ENCODE results near the gene RELT.

Gene RELT

DNA sequence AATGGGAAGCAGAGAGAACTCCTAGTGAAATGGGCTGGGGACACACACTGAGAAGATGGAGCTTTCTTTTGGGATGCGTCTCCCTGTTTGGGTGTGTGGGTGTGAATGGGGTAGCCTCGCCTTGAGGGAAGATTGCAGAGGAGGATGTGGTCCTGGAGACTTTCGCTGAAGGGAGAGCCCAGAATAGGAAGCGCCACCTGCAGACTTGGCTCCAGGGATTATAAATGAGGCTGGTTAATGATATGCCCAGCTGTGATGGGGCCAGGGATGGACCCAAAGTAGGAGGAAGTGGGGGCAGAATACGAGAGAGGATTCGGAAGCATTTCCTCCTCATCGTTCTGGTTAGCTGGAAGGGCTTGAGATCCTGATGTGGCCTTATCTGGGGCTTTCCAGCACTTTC, 13.7 kb downstream of the RELT start:
- DNase-seq (ENCODE audit: low read depth in 2 of 3, low spot score in 1 of 3) = no peak

DNA sequence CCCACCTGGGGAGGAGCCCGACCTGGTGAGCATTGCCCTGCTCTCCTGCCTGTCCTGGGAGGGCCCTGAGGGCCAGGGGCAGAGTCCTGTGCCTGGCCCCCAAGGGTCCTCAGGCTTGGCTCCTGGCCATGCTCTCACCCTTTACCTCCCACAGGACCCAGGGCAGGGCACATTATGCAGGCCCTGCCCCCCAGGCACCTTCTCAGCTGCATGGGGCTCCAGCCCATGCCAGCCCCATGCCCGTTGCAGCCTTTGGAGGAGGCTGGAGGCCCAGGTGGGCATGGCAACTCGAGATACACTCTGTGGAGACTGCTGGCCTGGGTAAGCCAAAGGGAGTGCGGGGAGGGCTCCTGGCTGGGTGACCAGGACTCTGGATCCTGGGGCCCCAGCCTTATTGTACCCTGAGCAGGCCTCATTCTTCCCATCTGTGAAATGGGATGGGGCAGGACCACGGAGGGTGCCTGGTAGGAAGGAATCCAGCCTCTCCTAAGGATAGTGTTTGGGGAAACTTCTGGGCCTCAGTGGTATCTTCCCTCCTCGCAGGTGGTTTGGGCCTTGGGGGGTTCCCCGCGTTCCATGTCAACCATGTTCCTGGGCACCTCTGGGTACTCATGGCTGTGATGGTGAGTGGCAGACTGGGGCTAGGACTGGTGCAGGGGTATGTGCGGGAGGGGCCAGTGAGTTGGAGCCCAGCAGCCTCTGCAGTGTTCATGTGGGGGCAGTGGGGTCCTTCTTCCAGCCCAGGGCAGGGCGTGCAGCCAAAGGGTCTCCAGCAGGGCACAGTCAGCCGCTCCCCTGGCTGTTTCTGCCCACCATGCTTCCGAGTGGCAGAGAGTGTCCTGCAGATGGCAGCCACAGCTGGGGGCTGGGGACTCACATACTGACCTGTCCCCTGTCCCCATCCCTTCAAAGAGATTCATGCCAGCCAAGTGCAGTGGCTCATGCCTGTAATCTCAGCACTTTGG, 14.7 kb downstream of the RELT start:
- no peak for DNase-seq (ENCODE audit: low read depth in 2 of 3, low spot score in 1 of 3)

DNA sequence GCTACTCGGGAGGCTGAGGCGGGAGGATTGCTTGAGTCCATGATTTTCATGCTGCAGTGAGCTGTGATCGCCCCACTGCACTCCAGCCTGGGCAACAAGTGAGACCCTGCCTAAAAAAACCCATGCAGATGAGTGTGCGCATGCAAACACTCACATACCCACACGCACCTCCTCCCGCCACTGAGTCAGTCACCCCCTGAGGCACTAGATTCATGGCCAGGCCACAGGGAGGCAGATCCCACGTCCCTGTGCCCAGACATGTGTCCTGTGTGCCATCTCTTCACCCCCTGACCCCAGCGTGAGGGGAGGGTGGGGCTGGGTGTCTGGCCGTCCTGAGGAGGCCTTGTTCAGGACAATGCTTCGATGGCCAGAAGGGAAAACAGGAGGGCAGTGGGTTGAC, 15.5 kb downstream of the RELT start:
- no peak for DNase-seq (ENCODE audit: low read depth in 2 of 3, low spot score in 1 of 3)

DNA sequence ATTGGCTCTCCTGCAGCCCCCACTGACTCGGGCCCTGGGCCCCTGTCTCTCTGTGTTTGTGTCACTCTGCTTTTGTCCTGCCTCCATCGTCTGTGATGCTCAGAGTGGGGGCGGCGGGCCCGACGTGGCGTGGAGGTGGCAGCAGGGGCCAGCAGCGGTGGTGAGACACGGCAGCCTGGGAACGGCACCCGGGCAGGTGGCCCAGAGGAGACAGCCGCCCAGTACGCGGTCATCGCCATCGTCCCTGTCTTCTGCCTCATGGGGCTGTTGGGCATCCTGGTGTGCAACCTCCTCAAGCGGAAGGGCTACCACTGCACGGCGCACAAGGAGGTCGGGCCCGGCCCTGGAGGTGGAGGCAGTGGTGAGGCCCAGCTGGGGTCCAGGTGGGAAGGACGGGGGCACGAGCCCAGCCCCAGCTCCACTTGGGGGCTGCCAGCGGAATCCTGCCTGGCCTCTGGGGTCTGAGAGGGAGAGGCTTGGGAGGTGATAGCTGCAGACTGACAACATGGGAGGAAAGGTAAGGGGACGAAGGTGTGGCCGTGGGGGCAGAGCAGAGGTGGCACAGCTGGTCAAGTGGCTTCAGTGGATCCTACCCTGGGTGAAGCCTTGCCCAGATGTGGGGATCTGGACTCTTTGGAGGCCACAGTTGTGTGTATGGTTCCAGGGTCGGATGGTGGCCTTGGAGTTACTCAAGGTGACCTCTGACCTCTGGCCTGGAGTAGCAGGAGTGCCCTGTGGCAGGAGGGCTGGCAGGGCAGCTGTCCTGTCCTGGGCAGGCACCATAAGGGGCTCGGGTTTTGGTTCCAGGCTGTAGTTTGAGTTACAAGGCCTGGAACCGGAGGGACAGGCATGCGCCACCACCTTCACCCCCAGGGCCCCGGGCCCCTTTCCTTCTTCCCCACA, 16.2 kb downstream of the RELT start:
- DNase-seq (ENCODE audit: low read depth in 2 of 3, low spot score in 1 of 3) = no peak

DNA sequence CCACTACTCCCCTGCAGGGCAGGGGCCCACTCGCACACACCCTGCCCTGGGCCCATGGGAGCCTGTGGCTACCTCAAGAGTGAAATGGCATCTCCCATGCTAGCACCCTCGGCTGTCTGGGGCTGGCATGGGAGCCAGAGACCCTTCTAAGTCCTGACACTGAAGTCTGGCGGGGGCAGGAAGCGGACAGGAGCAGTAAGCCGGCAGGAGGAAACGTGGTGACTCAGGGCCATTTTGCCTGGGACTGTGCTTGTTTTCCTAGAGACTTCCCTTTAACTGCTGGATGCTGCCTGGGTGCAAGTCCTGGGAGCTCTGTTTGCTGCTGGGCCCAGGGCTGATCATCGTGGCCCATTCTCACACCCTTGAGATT, 16.8 kb downstream of the RELT start:
- DNase-seq (ENCODE audit: low read depth in 2 of 3, low spot score in 1 of 3) = no peak

DNA sequence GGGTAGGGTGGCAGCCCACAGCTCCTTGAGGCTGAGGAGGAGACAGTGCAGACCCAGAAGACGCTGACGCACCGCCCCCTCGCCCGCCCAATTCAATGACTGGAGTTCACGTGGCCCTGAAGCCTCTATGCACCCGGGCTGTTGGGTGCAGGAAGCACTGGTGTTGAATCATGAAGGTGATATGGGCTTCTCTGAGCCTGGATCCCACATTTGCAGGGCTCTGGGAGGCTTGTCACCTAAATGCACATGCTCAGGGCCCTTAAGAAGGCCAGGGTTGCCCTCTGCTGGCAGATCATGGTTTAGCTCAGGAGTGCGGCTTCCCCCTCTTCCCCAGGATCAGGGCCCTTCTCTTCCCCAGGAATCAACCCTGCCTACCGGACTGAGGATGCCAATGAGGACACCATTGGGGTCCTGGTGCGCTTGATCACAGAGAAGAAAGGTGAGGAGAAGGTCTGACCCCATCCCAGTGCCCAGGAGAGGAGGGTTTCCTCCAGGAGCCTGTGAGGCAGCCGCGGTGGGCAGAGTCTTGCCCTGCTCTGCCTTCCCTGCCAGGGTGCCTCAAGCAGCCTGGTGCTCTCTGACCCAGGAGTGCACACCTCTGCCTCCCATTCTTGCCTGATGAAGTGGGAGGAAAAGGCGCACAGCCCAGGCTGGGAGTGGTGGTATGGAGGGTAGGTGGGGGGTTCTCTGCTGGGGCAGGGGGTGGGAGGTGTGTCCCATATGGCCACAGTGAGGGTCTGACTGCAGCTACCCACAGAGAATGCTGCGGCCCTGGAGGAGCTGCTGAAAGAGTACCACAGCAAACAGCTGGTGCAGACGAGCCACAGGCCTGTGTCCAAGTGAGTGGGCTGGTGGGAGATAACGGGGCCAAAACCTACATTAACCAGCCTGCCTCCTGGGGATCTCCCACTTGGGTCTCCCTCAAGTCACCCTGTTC, 17.5 kb downstream of the RELT start:
- DNase-seq (ENCODE audit: low read depth in 2 of 3, low spot score in 1 of 3) = peak; percentile 32 to 54 (median 36)

DNA sequence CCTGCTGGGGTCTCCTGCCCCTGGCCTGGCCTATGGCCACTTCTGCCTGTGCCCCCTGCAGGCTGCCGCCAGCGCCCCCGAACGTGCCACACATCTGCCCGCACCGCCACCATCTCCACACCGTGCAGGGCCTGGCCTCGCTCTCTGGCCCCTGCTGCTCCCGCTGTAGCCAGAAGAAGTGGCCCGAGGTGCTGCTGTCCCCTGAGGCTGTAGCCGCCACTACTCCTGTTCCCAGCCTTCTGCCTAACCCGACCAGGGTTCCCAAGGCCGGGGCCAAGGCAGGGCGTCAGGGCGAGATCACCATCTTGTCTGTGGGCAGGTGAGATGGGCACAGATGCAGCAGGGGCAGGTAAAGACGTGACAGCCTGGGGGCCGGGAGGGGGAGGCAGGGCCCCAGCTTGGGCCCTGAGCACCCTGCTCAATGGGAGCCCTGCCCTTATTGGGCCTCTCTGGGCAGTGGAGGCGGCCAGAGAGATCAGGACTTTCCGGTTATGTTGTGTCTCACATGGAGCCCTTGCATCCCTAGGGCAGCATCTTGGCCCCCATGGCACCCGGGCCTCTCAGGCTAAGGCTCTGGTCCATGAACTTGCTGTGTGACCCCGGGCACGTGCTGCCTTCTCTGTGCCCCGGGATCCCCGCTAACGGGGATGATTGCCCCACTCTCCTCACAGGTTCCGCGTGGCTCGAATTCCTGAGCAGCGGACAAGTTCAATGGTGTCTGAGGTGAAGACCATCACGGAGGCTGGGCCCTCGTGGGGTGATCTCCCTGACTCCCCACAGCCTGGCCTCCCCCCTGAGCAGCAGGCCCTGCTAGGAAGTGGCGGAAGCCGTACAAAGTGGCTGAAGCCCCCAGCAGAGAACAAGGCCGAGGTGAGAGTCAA, 18.5 kb downstream of the RELT start:
- DNase-seq (ENCODE audit: low read depth in 2 of 3, low spot score in 1 of 3) = no peak

DNA sequence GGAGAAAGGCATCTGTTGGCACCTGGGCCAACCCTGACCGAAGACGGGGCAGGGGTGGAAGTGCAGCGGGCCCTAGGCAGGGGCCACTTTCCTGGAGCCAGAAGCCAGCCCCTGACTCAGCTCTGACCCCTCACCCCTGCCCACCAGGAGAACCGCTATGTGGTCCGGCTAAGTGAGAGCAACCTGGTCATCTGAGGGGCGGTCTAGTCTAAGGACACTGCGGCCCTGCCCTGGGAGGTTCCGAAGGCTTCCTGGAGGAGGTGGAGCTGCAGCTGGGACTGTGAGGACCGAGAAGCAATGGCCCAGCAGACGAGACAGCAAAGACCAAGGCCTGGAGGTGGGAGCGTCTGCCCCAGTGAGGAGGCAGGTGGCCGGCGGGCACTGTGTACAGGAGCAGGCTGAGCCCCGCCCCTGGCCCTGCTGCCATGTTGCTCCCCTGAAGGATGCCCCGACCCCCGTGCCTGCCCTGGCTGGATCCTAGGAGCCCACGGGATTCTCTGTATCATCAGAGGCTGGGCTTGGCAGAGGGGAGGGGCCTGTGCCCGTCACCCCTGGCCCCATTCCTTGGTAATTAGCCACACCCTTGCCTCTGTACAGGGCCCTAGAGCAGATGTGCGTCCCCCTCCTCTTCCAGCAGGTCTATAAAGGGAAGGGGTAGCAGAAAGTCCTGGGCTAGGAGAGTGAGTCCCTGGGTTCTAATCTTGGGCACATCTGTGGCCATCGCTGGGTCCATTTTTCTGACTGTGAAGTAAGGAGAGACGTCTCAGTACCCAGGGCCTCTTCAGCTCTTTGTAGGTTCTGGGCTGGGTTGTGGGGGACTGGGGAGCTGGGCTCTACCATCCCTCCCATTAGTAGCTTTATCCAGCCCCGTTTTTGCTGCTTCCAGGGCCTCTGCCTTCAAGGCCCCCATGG, 19.4 kb downstream of the RELT start:
- DNase-seq (ENCODE audit: low read depth in 2 of 3, low spot score in 1 of 3) = no peak

DNA sequence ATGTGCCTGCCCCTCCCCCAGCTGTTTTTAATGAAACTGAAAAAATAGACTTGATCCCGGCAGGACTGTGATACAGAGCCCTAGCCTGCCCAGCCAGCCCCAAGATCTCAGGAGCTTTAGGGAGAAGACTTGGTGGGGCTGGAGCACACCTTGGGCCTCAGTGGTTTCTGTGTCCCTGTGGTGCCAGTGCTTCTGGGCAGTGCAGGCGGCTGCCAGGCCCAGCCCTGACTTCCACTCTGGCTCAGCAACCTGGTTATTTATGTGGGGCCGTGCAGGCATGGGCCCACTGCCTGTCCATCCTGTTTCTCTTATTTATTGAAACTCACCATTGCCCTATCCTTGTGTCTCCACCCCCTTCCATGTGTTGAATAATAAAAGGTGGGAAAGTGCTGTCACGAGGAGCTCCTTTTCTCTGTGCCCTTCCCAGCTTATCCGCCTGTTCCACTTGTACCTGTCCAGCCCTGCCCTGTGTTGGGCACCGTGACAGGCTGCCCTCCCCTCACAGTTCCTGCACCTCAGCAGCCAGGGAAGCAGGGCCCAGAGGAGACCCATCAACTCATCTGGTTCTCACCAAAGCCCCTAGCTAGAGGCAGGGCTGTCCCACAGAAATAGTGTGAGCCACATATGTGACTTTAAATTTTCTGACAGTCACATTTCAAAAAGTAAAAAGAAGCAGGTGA, 20.2 kb downstream of the RELT start:
- no peak for DNase-seq (ENCODE audit: low read depth in 2 of 3, low spot score in 1 of 3)

DNA sequence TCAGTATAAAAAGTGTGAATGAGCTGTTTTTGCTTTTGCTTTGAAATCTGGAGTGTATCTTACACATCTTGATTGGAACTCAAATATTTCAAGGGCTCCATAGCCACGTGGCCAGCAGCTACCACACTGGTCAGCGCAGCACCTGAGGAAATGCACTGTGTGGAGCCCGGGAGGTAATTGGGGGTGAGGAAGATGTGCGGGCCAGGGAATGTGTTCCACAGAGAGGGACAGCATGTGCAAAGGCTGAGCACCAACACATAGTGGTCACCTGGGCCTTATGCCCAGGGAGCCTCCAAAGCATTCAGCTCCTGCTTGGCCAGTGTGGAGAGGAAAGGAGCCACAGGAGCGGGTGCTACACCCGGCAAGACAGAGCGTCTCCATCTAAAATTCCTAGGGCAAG, 20.8 kb downstream of the RELT start:
- no peak for DNase-seq (ENCODE audit: low read depth in 2 of 3, low spot score in 1 of 3)

DNA sequence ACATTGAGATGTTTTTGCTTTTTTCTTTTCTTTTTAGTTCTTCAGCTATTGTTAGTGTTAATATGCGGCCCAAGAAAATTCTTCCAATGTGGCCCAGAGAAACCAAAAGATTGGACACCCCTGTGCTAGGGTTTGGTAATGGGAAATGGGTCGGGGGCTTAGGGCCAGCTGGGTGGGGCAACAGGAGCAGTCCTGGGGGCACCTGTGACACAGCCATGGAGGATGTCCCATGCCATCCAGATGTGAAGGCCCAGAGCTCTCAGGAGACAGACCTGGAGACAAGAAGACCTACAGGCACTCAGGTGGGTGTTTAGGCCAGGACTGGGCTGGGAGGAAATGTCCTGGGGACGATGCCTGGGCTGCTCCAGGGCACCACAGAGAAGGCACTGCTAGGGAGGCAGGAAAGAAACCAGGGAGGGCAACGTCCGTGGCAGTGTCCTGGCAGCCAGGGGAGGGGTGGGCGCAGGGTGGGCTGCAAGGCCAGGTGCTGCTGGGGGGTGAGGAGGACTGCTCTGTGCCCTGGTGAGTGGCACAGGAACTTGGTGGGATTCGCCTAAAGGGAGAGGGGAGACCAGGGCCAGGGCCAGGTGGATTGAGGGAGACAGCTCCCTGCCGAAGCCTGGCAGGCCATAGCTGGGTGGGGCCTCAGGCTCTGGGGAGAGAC, 21.4 kb downstream of the RELT start:
- DNase-seq (ENCODE audit: low read depth in 2 of 3, low spot score in 1 of 3) = no peak

DNA sequence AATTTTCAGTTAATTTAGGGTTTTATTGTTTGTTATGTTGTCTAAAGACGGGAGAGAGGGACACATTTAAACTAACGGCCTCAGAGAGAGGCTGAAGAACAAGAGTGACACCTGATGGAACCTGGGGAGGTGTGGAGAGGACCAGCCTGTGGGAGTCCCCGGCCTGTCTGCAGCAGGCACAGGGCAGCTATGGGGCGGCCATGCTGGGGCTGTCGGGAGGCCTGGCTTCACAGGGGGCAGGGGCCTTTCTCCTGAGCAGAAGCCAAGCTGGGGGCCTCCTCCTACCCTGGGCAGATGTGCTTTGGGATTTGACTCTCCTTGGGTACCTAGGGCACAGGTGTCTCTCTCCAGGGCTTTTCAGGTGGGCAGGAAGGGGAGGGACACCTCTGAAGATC, 21.9 kb downstream of the RELT start:
- no peak for DNase-seq (ENCODE audit: low read depth in 2 of 3, low spot score in 1 of 3)

DNA sequence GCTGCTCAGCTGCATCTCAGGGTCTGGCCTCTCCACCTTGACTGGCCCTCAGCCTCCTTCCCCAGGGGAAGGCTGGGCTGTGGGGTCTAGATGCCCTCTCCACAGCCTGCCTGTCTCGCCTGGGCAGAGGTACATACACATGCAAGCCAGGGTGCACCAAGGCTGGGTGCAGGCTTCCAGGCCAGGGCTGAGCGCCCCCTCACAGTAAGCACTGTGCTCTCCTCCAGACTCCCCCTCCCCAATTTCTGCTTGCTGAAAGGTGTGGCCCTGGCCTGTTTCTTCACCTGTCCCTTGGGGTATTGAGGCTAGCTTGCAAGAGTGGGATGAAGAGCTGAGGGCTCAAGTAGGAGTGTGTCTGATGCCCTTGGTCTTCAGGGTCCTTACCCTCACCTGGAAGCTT, 22.5 kb downstream of the RELT start:
- DNase-seq (ENCODE audit: low read depth in 2 of 3, low spot score in 1 of 3) = no peak

DNA sequence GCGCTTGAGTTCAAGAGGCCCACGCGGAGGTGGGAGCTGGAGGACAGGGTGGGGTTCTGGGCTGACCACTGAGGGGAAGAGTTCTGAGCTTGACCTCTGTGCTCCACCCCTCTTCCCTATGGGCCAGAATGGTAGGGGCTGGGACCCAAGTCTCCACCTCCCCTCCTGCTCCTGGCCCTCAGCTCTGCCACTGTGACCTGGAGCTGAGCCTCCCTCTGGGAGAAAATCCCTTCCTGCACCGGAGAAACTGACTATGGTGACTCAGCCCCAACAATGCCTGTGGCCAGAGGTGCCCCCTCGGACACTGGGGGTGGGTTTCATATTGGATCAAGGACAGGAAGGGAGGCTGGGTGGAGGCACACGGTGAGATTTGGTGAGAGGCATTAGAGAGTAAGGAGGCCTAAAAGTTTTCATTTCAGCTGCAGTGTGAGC, 23.0 kb downstream of the RELT start:
- DNase-seq (ENCODE audit: low read depth in 2 of 3, low spot score in 1 of 3) = no peak

DNA sequence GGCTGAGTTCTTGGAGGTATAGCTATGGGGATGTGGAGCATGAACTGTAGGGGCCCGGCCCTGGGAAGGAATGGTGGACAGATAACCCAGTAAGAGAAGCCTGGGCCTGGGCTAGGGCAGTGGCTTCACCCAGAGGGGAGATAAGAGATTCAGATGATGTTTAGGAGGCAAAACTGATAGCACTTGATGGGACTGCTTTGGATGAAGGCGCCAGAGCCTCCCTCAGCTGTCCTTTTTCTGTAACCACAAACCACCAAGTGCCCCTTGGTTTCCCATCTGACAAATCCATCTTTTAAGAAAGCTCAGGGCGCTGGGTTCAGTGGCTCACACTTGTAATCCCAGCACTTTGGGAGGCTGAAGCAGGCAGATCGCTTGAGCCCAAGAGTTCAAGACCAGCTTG, 23.4 kb downstream of the RELT start:
- no peak for DNase-seq (ENCODE audit: low read depth in 2 of 3, low spot score in 1 of 3)

DNA sequence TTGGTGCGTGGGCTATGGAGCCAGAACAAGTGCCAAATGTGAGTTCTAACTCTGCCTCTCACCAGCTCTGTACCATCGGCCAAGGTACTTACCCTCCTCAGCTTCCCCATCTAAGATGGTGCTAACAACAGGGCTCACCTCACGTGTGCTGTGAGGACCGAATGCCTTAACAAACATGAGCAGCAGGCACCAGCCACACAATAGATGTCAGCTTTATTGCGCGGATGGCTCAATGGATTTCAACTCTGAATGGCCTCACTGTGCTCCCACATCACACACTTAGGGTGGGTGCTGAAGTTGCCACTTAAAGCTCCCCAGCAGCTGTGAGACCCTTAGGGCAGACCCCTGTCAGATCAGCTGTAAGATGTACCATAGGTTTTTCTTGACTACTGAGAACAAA, 24.1 kb downstream of the RELT start:
- no peak for DNase-seq (ENCODE audit: low read depth in 2 of 3, low spot score in 1 of 3)

DNA sequence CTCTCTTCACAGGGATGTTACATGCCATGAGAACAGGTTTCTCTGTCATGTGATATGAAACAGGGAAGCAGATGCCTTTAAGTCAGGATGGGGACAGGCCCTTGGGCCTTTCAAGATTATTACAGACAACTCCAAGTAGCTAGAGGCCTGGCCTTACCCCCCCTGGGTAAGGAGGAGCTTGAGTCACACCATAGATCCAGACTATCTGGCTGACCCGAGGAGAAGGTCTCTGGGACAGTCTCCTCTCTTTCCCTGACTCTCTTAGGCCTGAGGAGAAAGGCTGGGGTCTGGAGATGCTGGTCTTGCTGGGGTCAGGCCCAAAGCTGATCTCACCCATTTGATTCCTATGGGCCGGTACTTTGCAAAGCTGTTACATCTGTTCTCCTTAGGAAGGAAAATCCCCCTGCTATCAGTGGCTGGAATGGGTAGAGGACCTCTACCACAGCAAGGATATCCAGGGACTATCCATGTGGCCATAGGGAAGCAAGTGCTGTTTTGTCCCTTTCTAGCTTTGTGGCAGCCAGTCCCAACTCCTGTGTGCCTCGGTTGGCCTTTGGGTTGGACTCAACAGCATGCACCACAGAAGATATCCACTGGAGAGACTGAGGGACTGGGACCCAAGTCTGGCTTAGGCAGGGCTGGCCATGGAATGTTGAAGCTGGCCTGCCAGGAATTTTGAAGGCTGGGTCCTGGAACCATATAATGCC, 25.2 kb downstream of the RELT start:
- no peak for DNase-seq (ENCODE audit: low read depth in 2 of 3, low spot score in 1 of 3)

All from stimulated activated CD4-positive, alpha-beta T cell treated with anti-CD3 and anti-CD28 coated beads, Interleukin-12 subunit alpha, Interleukin-12 subunit beta, amount 100 ng/mL, for 48 hours (primary cell).